Smooth muscle cell (in vitro differentiated cells): ENCODE measurements around the gene STAC2. TPM values are rescaled to one million over a fixed set of nuclear protein-coding genes. Genes with fewer than 3 reads are reported as not detected.

ENCODE experiments used
- DNase-seq: peaks from one replicate; lab custom pipeline; 2025; ENCODE audit not compliant: unreplicated experiment; lab: John Stamatoyannopoulos, UW
- H2AFZ ChIP-seq: fragments of 200-600 bp; sonication (generic); 2 replicates; pipeline ENCODE4 v1.6.0; 2016; ENCODE audit warnings: antibody characterized with exemption, low read depth, mild to moderate bottlenecking
- H3F3A ChIP-seq: fragments of 200-600 bp; sonication (generic); 2 replicates; pipeline ENCODE4 v1.6.0; 2017; ENCODE audit warnings: antibody characterized with exemption, low read depth
- H3K27ac ChIP-seq: fragments of 200-600 bp; sonication (generic); 2 replicates; pipeline ENCODE4 v1.5.1; 2016; ENCODE audit warnings: low read depth, mild to moderate bottlenecking
- H3K27me3 ChIP-seq: fragments of 200-600 bp; sonication (generic); 2 replicates; pipeline ENCODE4 v1.6.1; 2016; ENCODE audit warnings: low read depth, mild to moderate bottlenecking
- H3K36me3 ChIP-seq: fragments of 200-600 bp; sonication (generic); 2 replicates; pipeline ENCODE4 v1.5.1; 2016; ENCODE audit warnings: low read depth
- H3K4me1 ChIP-seq: fragments of 200-600 bp; sonication (generic); 2 replicates; pipeline ENCODE4 v1.5.1; 2016; ENCODE audit warnings: low read depth
- H3K4me2 ChIP-seq: fragments of 200-600 bp; sonication (generic); 2 replicates; pipeline ENCODE4 v1.6.0; 2016; ENCODE audit warnings: mild to moderate bottlenecking
- H3K4me3 ChIP-seq: fragments of 200-600 bp; sonication (generic); 2 replicates; pipeline ENCODE4 v1.5.1; 2016; ENCODE audit warnings: mild to moderate bottlenecking
- H3K79me2 ChIP-seq: fragments of 200-600 bp; sonication (generic); 2 replicates; pipeline ENCODE4 v1.6.0; 2016; ENCODE audit warnings: low read depth, mild to moderate bottlenecking
- H3K9ac ChIP-seq: fragments of 200-600 bp; sonication (generic); 2 replicates; pipeline ENCODE4 v1.6.0; 2016; ENCODE audit warnings: low read depth
- H3K9me3 ChIP-seq: fragments of 200-600 bp; sonication (generic); replicated peaks from 2 replicates; pipeline ENCODE4 v1.5.1; 2016; ENCODE audit warnings: low read depth
- H4K20me1 ChIP-seq: fragments of 200-600 bp; sonication (generic); 2 replicates; pipeline ENCODE4 v1.6.0; 2016; ENCODE audit warnings: low read depth
- WGBS: methylation state at CpG from one replicate; pipeline ENCODE4 v1.1.7; 2016; ENCODE audit warnings: low lambda C conversion rate; 5-methylcytosine and 5-hydroxymethylcytosine counted together
- polyA plus RNA-seq: library from polyadenylated mRNA; unstranded; fragments of >200 nt; fragmentation: Nextera tagmentation; extraction: Ambion mirVana; gene quantifications from 2 replicates; pipeline ENCODE4 v1.2.1, GENCODE V29; 2016
- total RNA-seq: library from RNA; depleted of rRNA; stranded (reverse); fragments of >200 nt; gene quantifications from 2 replicates; pipeline ENCODE4 v1.2.3, GENCODE V29; 2014
- TF ChIP-seq, protein P1 (sequence below): fragments of 200-600 bp; sonication (generic); IDR thresholded peaks from 2 replicates; pipeline ENCODE4 v1.5.1; 2017; ENCODE audit warnings: borderline replicate concordance, mild to moderate bottlenecking, antibody characterized with exemption; ENCODE audit not compliant: insufficient read depth, poor library complexity, severe bottlenecking

Gene STAC2
- total and polyA plus RNA-seq, 2 experiments from 2014 or later = 0.09 to 0.32 TPM

DNA sequence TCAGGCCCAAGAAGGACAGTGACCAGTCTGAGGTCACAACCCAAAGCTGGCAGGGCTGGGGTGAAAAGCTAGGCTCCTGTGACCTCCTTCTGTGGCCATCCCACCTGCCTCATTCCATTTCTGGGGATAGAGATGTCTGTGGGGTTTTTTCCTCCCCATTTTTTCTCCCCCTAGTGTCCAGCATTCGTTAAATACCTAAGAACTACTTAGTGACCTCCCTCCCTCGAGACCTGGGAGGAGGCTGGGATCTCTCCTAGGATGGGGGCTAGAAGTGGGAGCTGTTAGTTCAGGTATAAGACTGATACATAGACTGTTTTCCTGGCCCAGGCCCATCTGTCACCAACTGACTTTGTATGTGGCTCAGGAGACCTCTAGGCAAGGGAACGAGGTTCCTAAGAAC is 20.5 kb upstream of the STAC2 start:
- DNase-seq = no peak
- H3K36me3 ChIP-seq = no peaks in the 10 kb centered on the region
- no peaks in the 10 kb centered on the region for H3K79me2 ChIP-seq
- H4K20me1 ChIP-seq = no peaks in the 10 kb centered on the region
- no peaks in the 10 kb centered on the region for H3F3A ChIP-seq
- H3K27me3 ChIP-seq = no peaks in the 10 kb centered on the region
- no peak overlapping the region for H3K4me3 ChIP-seq
- no peak overlapping the region for H3K9ac ChIP-seq
- no peaks in the 10 kb centered on the region for H3K4me1 ChIP-seq
- H3K27ac ChIP-seq = no peak overlapping the region
- TF ChIP-seq, protein P1, sequence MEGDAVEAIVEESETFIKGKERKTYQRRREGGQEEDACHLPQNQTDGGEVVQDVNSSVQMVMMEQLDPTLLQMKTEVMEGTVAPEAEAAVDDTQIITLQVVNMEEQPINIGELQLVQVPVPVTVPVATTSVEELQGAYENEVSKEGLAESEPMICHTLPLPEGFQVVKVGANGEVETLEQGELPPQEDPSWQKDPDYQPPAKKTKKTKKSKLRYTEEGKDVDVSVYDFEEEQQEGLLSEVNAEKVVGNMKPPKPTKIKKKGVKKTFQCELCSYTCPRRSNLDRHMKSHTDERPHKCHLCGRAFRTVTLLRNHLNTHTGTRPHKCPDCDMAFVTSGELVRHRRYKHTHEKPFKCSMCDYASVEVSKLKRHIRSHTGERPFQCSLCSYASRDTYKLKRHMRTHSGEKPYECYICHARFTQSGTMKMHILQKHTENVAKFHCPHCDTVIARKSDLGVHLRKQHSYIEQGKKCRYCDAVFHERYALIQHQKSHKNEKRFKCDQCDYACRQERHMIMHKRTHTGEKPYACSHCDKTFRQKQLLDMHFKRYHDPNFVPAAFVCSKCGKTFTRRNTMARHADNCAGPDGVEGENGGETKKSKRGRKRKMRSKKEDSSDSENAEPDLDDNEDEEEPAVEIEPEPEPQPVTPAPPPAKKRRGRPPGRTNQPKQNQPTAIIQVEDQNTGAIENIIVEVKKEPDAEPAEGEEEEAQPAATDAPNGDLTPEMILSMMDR = no peak
- H3K9me3 ChIP-seq = no peaks in the 10 kb centered on the region
- H3K4me2 ChIP-seq = no peak overlapping the region
- H2AFZ ChIP-seq = no peak overlapping the region
- WGBS = 48% methylated on average over 3 of the region's 3 CpGs

- TF ChIP-seq, protein P1 = peak; percentile 93
- Histone ChIP-seq H2AFZ (no peak overlapping the region), H3K9ac (no peak overlapping the region), H3K4me2 (no peak overlapping the region), H4K20me1 (no peaks in the 10 kb centered on the region), H3K4me1 (no peaks in the 10 kb centered on the region), H3K27me3 (peaks cover under 1% of the 10 kb centered on the region), H3K79me2 (no peaks in the 10 kb centered on the region), H3F3A (no peaks in the 10 kb centered on the region), H3K4me3 (no peak overlapping the region), H3K27ac (no peak overlapping the region), H3K36me3 (no peaks in the 10 kb centered on the region), H3K9me3 (no peaks in the 10 kb centered on the region)
- WGBS = 43% methylated on average over 6 of the region's 6 CpGs
- DNase-seq = peak; percentile 65
Observed at GRCh38 chr17:39244600-39245570, 19.1 kb upstream of the STAC2 start.

GRCh38 chr17:39244016-39244599 is 18.4 kb upstream of the STAC2 start:
- H3K79me2 ChIP-seq = no peaks in the 10 kb centered on the region
- no peaks in the 10 kb centered on the region for H4K20me1 ChIP-seq
- no peak overlapping the region for H3K4me3 ChIP-seq
- no peak overlapping the region for H3K9ac ChIP-seq
- no peak overlapping the region for H2AFZ ChIP-seq
- peaks cover 8% of the 10 kb centered on the region for H3K27me3 ChIP-seq
- no peaks in the 10 kb centered on the region for H3K4me1 ChIP-seq
- H3K9me3 ChIP-seq = no peaks in the 10 kb centered on the region
- 75% methylated on average over 11 of the region's 11 CpGs for WGBS
- H3K27ac ChIP-seq = no peak overlapping the region
- DNase-seq = no peak
- no peaks in the 10 kb centered on the region for H3K36me3 ChIP-seq
- TF ChIP-seq, protein P1 = no peak
- no peaks in the 10 kb centered on the region for H3F3A ChIP-seq
- H3K4me2 ChIP-seq = no peak overlapping the region
